Osteocyte (in vitro differentiated cells): ENCODE measurements around the gene KRTAP6-1. TPM values are rescaled to one million over a fixed set of nuclear protein-coding genes. Genes with fewer than 3 reads are reported as not detected.

Experiments
- DNase-seq: peaks from one replicate; pipeline ENCODE4 v3.0.0; 2021; ENCODE audit warnings: mixed read lengths; ENCODE audit not compliant: unreplicated experiment; ENCODE audit errors: extremely low spot score
- H3K27ac Mint-ChIP-seq: one replicate; pipeline ENCODE4 v1.8.0; 2021; ENCODE audit warnings: mild to moderate bottlenecking, mixed read lengths; ENCODE audit not compliant: unreplicated experiment
- H3K27me3 Mint-ChIP-seq: one replicate; pipeline ENCODE4 v1.8.0; 2021; ENCODE audit warnings: mixed read lengths; ENCODE audit not compliant: unreplicated experiment
- H3K36me3 Mint-ChIP-seq: one replicate; pipeline ENCODE4 v1.8.0; 2021; ENCODE audit warnings: mixed read lengths; ENCODE audit not compliant: unreplicated experiment
- H3K4me1 Mint-ChIP-seq: one replicate; pipeline ENCODE4 v1.8.0; 2021; ENCODE audit warnings: mixed read lengths; ENCODE audit not compliant: unreplicated experiment
- H3K4me3 Mint-ChIP-seq: one replicate; pipeline ENCODE4 v1.8.0; 2021; ENCODE audit warnings: mild to moderate bottlenecking, moderate library complexity, mixed read lengths; ENCODE audit not compliant: unreplicated experiment
- H3K9me3 Mint-ChIP-seq: one replicate; pipeline ENCODE4 v1.8.0; 2021; ENCODE audit warnings: mixed read lengths; ENCODE audit not compliant: unreplicated experiment
- CTCF ChIP-seq: fragments of 200-600 bp; sonication (generic); IDR thresholded peaks from 2 replicates; pipeline ENCODE4 v1.5.0; 2021; ENCODE audit warnings: antibody characterized with exemption, mild to moderate bottlenecking, moderate library complexity
- long read RNA-seq: library from polyadenylated mRNA; unstranded; transcript quantifications from one replicate; pipeline ENCODE4 v2.0.0, GENCODE V29; 2021
- total RNA-seq: library from RNA; stranded (reverse); gene quantifications from 2 replicates; pipeline ENCODE4 v1.2.1, GENCODE V29; 2021

Gene KRTAP6-1
- total RNA-seq: not detected in 2 replicates
- long read RNA-seq: 0 reads

DNA sequence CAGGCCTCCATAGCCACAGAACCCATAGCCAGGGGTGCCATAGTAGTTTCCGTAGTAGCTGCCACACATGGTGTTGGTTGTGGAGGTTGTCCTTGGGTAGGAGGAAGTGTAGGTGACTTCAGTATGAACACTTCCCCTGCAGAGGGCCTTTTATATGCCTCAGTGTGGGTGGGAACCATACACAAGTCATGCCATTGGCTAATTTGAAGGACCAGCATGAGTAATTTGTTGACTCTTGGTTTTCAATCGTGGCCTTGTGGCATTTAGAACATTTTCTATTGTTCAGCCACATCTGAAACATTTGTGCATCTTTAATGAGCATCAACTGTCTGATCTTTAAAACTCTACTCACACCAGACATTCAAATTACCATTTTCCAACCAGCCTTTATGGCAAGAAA lies at the start of gene KRTAP6-1:
Gene KRTAP6-1 (minus strand): TSS at position 95 of the 400 bp plus-strand sequence. CDS start 26 bp downstream, at position 69.
- DNase-seq: no peak
- H3K9me3 Mint-ChIP-seq: peaks cover 10% of the 10 kb centered on the region
- H3K4me1 Mint-ChIP-seq: peaks cover 1% of the 10 kb centered on the region
- H3K4me3 Mint-ChIP-seq: no peak within 1 kb of the TSS
- no peak within 1 kb of the TSS for H3K27ac Mint-ChIP-seq
- no peak for TF ChIP-seq CTCF
- no peaks in the 10 kb centered on the region for H3K27me3 Mint-ChIP-seq
- H3K36me3 Mint-ChIP-seq: no peaks in the 10 kb centered on the region

- Mint-ChIP-seq H3K36me3 (no peaks in the 10 kb centered on the region), H3K27me3 (no peaks in the 10 kb centered on the region), H3K27ac (no peak overlapping the region), H3K4me3 (no peak overlapping the region), H3K4me1 (no peaks in the 10 kb centered on the region), H3K9me3 (peaks cover 7% of the 10 kb centered on the region)
- TF ChIP-seq CTCF: no peak
- no peak for DNase-seq
Measured at GRCh38 chr21:30652891-30653290, 39.2 kb upstream of the KRTAP6-1 start.

- Mint-ChIP-seq H3K9me3 (peaks cover 7% of the 10 kb centered on the region), H3K27ac (no peak overlapping the region), H3K4me1 (no peaks in the 10 kb centered on the region), H3K4me3 (no peak overlapping the region), H3K36me3 (no peaks in the 10 kb centered on the region), H3K27me3 (no peaks in the 10 kb centered on the region)
- DNase-seq: no peak
- no peak for TF ChIP-seq CTCF
Measured at GRCh38 chr21:30646904-30647414, 33.2 kb upstream of the KRTAP6-1 start.

GRCh38 chr21:30642564-30642963 lies 28.8 kb upstream of the KRTAP6-1 start, which contains the start of gene KRTAP20-3:
Gene KRTAP20-3, plus strand, starts transcription at chr21:30642864.
- Mint-ChIP-seq H3K4me1 (no peaks in the 10 kb centered on the region), H3K4me3 (no peak within 1 kb of the TSS), H3K36me3 (no peaks in the 10 kb centered on the region), H3K9me3 (peaks cover 12% of the 10 kb centered on the region), H3K27ac (no peak within 1 kb of the TSS), H3K27me3 (no peaks in the 10 kb centered on the region)
- TF ChIP-seq CTCF: no peak
- no peak for DNase-seq

DNA sequence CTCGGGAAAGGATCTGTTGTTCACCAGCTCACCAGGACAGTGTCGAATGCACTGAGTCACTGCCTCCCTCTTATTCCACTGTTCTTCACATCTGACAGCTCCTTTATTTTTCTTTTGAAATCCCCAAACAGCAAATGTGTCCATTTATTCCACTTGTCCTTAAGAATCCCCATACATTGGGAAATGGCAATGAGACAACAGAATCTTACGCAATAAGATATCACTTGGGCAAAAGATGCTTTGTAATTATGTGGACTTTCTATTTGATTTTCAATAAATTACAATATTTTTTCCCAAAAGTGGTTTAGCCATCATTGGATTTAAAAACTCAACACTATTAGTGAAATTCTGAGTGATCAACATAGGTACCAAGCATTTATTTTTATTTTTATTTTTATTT lies 25.0 kb upstream of the KRTAP6-1 start:
- Mint-ChIP-seq H3K4me3 (no peak overlapping the region), H3K4me1 (no peaks in the 10 kb centered on the region), H3K9me3 (peaks cover 9% of the 10 kb centered on the region), H3K36me3 (no peaks in the 10 kb centered on the region), H3K27ac (no peak overlapping the region), H3K27me3 (no peaks in the 10 kb centered on the region)
- no peak for DNase-seq
- TF ChIP-seq CTCF: no peak
